ENCODE measurements around the gene SMURF2.

The SMURF2 gene

DNA sequence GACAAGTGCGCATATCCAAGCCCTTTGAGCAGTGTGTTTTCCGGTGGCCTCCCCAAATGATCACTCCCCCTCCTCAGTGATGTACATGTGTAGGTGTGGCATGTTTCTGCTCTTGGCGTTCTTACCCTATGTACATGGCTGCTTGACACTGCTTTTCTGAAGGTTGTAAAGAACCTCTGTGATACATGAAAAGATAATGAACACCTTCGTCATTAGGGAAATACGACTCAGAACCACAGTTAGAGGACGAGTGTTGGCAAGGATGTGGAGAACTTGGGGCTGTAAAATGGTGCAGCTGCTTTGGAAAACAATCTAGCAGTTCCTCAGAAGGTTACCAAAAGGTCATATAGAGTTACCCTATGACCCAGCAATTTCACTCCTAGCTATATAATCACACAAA, 126.8 kb downstream of the SMURF2 start:
- DNase-seq (ENCODE audit: low spot score) = no peak
- TF ChIP-seq, protein P1, sequence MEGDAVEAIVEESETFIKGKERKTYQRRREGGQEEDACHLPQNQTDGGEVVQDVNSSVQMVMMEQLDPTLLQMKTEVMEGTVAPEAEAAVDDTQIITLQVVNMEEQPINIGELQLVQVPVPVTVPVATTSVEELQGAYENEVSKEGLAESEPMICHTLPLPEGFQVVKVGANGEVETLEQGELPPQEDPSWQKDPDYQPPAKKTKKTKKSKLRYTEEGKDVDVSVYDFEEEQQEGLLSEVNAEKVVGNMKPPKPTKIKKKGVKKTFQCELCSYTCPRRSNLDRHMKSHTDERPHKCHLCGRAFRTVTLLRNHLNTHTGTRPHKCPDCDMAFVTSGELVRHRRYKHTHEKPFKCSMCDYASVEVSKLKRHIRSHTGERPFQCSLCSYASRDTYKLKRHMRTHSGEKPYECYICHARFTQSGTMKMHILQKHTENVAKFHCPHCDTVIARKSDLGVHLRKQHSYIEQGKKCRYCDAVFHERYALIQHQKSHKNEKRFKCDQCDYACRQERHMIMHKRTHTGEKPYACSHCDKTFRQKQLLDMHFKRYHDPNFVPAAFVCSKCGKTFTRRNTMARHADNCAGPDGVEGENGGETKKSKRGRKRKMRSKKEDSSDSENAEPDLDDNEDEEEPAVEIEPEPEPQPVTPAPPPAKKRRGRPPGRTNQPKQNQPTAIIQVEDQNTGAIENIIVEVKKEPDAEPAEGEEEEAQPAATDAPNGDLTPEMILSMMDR (IDR thresholded peaks at IDR 0.05) = no peak
- Histone ChIP-seq H3K4me3 (no peak overlapping the region), H3K27ac (no peak overlapping the region)

DNA sequence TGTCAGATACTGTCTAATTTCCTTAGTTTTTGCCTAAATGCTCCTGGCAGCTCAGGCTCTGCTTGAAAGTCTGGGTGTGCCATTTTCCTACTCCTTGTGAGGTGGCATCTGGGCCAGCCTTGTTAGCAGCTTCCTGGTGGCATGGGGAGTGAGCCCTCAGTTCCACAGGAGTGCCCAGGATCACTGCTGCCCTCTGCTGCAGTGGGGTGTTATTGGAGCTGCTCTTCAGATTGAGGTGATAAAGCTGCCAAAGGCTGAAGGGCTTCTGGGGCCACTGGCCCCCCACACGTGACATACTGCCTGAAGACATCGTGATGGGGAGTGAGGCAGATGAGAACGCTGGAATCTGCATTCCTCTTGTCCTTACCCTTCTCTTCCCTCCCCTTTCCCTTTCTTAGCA, 127.9 kb downstream of the SMURF2 start:
- no peak for DNase-seq (ENCODE audit: low spot score)
- TF ChIP-seq, protein P1 (IDR thresholded peaks at IDR 0.05) = no peak
- no peak overlapping the region for H3K27ac ChIP-seq
- no peak overlapping the region for H3K4me3 ChIP-seq

DNA sequence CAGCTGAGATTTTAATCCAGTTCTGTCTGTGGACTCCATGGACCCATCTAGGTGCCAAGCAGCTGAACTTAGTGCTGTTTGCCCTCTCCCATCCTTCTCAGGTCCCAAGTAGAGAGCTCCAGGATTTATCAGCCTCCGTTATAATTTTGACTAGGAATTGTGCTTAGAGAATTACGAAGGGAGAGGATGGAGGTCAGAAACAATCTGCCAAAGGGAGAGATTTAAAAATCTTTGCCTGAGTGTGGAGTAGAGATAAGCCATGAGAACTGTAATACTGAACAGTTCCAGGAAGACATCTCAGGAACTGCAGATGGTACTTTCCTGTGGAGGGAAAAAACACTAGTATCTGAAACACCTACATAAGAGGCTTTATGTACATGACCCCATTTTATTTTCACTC, 128.3 kb downstream of the SMURF2 start:
- DNase-seq (ENCODE audit: low spot score) = no peak
- TF ChIP-seq, protein P1 (IDR thresholded peaks at IDR 0.05) = no peak
- Histone ChIP-seq H3K27ac (no peak overlapping the region), H3K4me3 (no peak overlapping the region)

DNA sequence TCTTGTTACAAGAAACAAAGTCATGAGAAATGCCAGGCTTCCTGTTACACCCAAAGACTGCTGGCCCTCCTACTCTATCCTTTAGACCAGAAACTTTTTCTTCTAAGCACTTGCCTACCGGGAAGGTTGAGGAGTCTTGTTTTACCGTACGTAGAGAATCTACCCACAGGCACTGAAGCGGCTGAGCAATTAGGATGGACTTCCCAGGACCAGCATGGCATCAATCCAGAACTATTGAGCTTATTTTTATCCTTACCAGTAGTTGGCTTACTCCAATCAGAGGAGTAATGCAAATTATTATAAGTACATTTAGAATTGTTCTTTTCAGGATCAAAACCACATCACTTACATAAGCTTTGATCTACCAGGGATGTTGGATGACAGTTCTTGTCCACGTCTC, 129.7 kb downstream of the SMURF2 start:
- Histone ChIP-seq H3K27ac (peak overlapping the region in 1 of 2 donors; percentile 31), H3K4me3 (no peak overlapping the region)
- TF ChIP-seq, protein P1 (IDR thresholded peaks at IDR 0.05) = no peak
- no peak for DNase-seq (ENCODE audit: low spot score)

DNA sequence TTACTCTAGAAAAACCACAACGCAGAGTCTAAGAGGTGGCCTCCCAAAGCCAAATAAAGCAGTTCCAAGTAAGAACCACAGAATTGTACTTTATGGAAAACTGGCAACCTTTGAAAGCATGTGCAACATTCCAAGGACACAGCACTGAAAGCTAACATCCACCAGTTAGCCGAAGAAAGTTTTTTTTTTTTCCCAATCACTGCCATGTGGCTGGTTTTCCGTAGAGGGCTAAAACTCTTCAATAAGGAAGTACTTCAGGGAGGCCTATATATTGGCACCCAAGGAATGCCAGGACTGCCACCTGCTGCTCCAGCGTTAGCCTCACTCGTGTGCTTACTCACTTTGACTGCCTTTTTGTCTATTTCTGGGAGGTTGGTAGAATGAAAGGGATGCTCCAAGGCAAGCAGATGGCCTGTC, 130.1 kb downstream of the SMURF2 start:
- TF ChIP-seq, protein P1 (IDR thresholded peaks at IDR 0.05) = no peak
- no peak for DNase-seq (ENCODE audit: low spot score)
- Histone ChIP-seq H3K27ac (peak overlapping the region in 1 of 2 donors; percentile 31), H3K4me3 (no peak overlapping the region)

DNA sequence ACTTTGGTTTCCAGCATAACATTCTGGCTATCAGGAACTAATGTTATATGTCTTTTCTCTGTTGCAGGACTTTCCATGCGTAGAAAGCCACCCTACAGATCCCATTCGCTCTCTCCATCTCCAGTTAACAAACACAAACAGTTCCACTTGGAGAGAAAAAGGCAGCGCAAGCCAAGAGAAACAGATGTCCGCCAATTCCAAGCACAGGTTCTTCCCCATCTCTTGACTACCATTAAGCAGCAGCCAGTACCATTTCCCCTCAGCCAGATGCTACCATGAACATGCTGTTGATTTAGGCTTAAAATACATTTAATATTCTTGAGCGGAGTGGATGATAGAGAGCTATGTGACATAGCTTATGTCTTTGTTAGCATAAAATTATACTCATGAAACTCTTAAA, 132.9 kb downstream of the SMURF2 start:
- Histone ChIP-seq H3K4me3 (no peak overlapping the region), H3K27ac (no peak overlapping the region)
- no peak for DNase-seq (ENCODE audit: low spot score)
- TF ChIP-seq, protein P1 (IDR thresholded peaks at IDR 0.05) = no peak

DNA sequence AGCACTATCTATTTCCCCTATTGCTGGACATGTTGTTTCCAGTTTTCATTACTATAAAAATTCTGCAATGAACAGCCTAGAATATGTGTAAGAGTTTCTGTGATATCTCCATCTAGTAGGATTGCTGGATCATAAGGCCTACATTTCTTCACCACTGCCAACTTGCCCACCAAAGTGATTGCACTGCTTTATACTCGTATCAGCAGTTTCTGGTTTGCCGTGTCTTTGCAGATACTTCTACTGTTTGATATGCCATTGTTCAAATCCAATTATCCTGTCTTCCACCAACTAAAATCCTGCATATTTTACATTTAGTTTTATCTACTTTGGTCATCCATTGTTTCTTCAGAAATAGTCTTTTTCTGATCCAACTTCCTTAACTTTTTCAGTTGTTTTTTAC, 134.2 kb downstream of the SMURF2 start:
- no peak for DNase-seq (ENCODE audit: low spot score)
- H3K4me3 ChIP-seq = no peak overlapping the region
- TF ChIP-seq, protein P1 (IDR thresholded peaks at IDR 0.05) = no peak
- no peak overlapping the region for H3K27ac ChIP-seq

Measured in coronary artery (tissue), 2 donors.